ENCODE data around the gene FOXQ1. TPM values are rescaled to one million over a fixed set of nuclear protein-coding genes. Genes with fewer than 3 reads are reported as not detected.

Gene FOXQ1
- total and polyA plus RNA-seq, 9 of the 15 experiments (the other 6 are each of a cell fraction or from before 2014, with no cell fraction given) = not detected

- TF ChIP-seq RREB1 (CRISPR knock-in tag; IDR thresholded peaks at IDR 0.05) = no peak
- TF ChIP-seq SIX5 (IDR thresholded peaks at IDR 0.05; ENCODE audit: borderline replicate concordance in 1 of 2, insufficient read depth in 1 of 2, low read depth in 1 of 2, low read length in 2 of 2) = no peak
- no peak for TF ChIP-seq ZFX (CRISPR knock-in tag; IDR thresholded peaks at IDR 0.05)
- TF ChIP-seq ATF6 (CRISPR knock-in tag; IDR thresholded peaks at IDR 0.05) = no peak
- TF ChIP-seq BDP1 (IDR thresholded peaks at IDR 0.05; ENCODE audit: insufficient read depth, insufficient read length) = no peak
Observed at GRCh38 chr6:1348675-1349074, 36.8 kb downstream of the FOXQ1 start (continued).

All from K562 (cell line).